ENCODE results near the gene ZNF469.

DNA sequence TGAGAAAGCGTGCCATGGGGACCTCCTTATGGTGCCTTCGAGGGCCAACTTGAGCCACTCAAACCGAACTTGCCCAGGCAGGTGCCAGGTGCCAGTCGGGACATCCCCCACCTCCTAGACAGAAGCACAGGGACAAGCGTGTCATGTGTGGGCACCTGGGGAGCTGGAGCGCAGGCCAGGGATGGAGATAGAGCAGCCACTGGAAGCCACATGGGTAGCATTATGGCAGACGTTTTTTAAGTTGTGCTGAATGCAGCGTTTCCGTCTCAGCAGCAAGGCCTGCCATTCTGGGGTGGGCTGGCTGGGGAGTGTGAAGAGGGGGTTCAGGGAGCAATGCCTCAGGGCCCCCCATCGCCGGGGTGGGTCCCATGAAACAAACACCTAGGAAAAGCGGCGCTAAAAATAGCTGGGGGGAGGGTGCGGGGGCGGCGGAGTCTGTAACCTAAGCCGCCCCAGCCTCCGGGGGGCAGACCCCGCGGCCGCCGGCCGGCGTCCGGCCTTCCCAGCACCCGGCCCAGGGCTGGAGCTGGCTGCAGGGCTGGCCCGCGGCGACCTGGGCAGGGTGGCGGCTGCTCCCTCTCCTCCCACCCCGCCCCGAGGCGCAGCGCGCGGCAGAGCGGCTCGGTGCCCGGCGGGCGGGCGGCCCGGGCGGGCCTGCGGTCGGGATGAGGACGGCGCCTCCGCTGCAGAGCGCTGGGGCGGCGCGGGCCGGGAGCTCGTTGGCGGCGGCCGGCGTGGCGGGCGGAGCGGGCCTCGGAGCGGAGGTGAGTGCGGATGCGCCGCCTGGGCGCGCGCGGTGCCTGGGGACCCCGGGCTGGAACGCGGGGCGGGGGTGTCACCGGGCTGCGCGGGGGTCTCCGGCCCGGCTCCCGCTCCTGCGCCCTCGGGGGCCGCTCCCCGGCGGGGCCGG, at the start of gene ZNF469:
- TF ChIP-seq, protein P1, sequence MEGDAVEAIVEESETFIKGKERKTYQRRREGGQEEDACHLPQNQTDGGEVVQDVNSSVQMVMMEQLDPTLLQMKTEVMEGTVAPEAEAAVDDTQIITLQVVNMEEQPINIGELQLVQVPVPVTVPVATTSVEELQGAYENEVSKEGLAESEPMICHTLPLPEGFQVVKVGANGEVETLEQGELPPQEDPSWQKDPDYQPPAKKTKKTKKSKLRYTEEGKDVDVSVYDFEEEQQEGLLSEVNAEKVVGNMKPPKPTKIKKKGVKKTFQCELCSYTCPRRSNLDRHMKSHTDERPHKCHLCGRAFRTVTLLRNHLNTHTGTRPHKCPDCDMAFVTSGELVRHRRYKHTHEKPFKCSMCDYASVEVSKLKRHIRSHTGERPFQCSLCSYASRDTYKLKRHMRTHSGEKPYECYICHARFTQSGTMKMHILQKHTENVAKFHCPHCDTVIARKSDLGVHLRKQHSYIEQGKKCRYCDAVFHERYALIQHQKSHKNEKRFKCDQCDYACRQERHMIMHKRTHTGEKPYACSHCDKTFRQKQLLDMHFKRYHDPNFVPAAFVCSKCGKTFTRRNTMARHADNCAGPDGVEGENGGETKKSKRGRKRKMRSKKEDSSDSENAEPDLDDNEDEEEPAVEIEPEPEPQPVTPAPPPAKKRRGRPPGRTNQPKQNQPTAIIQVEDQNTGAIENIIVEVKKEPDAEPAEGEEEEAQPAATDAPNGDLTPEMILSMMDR (IDR thresholded peaks at IDR 0.05) = no peak
- no peak for TF ChIP-seq POLR2A (IDR thresholded peaks at IDR 0.05)
